C1 segment of cervical spinal cord (tissue), 14 donors: ENCODE results near the gene NUP153.
"Not testable (repeated sequence)": the region's sequence is repeated elsewhere in the genome, so short reads cannot be mapped to it uniquely, and the experiment has no call there.

Experiments used
- DNase-seq, 14 donors: peaks; one replicate each; lab custom pipeline; 2025; lab: John Stamatoyannopoulos, UW

Gene NUP153

GRCh38 chr6:17602888-17603287 lies 103.8 kb downstream of the NUP153 start:
- no peak for DNase-seq

- no peak for DNase-seq
Measured at GRCh38 chr6:17601386-17601703, 105.4 kb downstream of the NUP153 start.

DNA sequence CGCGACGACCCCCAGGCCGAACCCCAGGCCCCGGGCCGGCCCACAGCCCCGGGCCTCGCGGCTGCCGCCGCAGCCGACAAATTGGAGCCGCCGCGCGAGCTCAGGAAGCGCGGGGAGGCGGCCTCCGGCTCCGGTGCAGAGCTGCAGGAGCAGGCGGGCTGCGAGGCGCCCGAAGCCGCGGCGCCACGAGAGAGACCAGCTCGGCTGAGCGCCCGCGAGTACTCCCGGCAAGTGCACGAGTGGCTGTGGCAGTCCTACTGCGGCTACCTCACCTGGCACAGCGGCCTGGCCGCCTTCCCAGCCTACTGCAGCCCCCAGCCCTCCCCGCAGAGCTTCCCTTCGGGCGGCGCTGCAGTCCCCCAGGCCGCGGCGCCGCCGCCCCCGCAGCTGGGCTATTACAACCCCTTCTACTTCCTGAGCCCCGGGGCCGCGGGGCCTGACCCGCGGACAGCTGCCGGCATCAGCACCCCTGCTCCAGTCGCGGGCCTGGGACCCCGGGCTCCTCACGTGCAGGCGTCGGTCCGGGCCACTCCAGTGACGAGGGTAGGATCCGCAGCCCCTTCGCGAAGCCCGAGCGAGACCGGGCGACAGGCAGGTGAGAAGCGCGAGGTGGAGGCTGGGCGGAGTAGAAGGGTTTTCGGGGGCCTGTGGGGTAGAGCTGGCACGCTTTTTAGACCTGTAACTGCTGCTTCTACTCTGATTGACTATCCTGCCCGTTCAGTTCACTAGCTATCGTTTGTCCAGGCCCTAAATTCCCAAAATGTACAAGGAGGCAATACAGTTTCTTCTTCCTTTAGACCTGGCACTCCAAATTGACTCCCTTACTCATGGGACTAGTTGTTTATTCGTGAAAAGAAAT lies 106.0 kb downstream of the NUP153 start:
- peak in 10 of 14 donors; percentile 47 to 71 (median 60) for DNase-seq

DNA sequence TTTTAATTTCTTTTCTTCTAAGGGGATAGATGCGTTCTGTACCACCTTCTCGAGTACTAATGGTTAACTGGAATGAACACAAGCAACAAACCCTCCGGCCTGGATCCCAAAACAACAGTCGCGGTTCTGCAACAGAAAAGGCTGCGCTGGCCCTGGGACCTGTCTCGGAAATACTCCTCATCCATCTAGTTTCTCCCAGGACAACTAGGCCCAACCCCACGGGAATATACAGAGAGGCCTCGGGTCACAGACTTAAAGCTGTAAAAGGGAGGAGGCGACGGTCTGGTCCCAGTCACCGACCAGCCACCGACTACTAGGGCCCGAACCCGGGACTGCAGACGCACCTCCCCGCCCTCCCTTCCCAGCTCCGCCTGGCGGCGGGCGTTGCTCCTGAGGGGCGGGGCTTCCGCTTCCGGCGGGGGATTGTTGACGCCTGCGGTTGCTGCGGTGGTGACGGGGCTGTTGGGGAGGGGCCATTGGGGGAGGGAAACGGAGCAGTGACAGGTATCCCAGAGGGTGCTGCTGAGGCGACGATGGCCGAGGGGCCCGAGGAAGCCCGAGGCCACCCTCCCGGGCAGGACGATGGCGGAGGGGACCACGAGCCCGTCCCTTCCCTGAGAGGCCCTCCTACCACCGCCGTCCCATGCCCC lies 106.7 kb downstream of the NUP153 start, which contains the start of gene FAM8A1:
Gene FAM8A1, plus strand, starts transcription at position 426 of the 650 bp plus-strand sequence. Its CDS starts 108 bp downstream, at position 534.
- peak; percentile 29 to 96 (median 92) for DNase-seq

GRCh38 chr6:17596085-17596484 lies 110.6 kb downstream of the NUP153 start:
- no peak for DNase-seq

GRCh38 chr6:17593246-17593645 lies 113.5 kb downstream of the NUP153 start:
- no peak for DNase-seq

DNA sequence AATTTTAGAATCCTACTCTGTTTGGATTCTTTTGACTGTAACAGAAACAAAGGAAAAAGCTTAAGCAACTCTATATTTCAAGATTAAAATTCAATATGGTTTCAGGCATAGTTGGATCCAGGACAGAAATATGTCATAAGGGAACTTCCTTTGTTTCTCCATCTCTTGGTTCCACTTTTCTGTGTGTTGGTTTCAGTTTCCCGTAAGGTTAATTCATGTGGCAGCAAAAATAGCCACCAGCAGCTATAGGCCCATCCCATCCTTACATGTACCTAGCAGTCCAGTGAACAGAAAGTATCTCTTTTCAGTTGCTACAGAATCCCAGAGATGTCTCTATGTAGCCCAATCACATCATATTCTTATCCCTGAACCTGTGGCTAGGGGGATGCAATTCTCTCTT lies 115.4 kb downstream of the NUP153 start:
- DNase-seq: no peak

GRCh38 chr6:17589406-17590096 lies 117.2 kb downstream of the NUP153 start:
- DNase-seq: no peak

DNA sequence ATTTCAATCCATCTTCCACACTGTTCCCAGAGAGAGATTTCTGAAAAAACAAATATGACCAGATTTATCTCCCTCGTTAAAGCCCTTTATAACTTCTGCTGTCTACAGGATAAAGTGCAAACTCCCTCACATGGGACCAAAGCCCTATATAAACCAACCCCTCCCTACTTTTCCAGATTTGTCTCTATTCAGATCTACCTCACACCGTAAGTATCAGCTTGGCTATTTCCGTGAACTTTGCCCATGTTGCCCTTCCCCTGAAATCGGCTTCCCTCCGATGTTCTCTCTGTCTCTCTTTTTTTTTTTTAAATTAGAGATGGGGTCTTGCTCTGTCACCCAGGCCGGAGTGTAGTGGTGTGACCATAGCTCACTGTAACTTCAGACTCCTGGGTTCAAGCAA lies 118.7 kb downstream of the NUP153 start:
- no peak for DNase-seq

DNA sequence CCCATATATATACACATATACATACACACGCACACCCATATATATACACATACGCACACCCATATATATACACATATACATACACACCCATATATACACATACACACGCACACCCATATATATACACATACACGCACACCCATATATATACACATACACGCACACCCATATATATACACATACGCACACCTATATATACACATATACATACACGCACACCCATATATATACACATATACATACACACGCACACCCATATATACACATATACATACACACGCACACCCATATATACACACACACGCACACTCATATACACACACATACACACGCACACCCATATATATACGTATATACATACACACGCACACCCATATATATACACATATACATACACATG lies 120.1 kb downstream of the NUP153 start:
- DNase-seq: not testable (repeated sequence)

GRCh38 chr6:17585766-17586490 lies 120.8 kb downstream of the NUP153 start:
- DNase-seq: no peak

GRCh38 chr6:17584241-17584803 lies 122.4 kb downstream of the NUP153 start:
- DNase-seq: peak in 4 of 14 donors; percentile 8 to 78 (median 17)

GRCh38 chr6:17583811-17584210 lies 122.9 kb downstream of the NUP153 start:
- DNase-seq: no peak

DNA sequence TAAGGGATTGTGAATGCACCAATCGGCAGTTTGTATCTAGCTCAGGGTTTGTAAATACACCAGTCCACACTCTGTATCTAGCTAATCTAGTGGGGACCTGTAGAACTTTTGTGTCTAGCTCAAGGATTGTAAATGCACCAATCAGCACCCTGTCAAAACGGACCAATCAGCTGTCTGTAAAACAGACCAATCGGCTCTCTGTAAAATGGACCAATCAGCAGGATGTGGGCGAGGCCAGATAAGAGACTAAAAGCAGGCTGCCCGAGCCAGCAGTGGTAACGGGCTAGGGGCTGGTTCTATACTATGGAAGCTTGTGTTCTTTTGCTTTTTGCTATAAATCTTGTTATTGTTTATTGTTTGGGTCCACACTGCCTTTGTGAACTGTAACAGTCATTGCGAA lies 125.4 kb downstream of the NUP153 start:
- DNase-seq: not testable (repeated sequence)

DNA sequence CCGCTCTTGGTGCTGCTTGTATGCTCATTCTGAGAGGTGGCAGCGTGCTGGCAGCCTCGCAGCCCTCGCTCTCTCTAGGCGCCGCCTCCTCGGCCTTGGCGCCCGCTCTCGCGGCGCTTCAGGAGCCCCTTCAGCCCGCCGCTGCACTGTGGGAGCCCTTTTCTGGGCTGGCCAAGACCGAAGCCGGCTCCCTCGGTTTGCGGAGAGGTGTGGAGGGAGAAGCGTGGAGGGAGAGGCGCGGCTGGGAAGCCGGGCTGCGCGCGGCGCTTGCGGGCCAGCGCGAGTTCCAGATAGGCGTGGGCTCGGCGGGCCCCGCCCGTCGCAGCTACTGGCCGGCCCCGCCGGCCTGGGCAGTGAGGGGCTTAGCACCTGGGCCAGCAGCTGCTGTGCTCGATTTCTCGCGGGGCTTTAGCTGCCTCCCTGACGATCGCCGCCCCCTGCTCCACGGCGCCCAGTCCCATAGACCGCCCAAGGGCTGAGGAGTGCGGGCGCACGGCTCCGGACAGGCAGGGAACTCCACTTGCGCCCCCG lies 126.1 kb downstream of the NUP153 start:
- DNase-seq: peak in 5 of 14 donors; percentile 2 to 22 (median 15)

DNA sequence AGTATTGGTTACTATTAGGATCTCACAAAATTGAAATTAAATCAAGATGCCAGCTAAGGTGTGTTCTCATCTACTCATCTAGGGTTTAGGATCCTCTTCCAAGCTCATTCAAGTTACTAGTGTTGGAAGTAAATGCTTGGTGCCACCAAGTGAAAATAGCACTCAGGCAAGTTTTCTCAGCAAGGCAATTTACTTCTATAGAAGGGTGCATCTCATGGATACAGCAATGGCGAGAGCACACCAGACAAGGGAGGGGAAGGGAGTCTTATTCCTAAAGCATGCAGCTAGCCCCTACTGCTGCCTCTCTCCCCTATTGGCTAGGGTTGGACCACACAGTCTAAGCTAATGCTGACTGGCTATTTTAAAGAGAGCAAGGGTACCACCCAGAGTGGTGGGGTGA lies 129.7 kb downstream of the NUP153 start:
- no peak for DNase-seq

- no peak for DNase-seq
Measured at GRCh38 chr6:17574866-17575560, 131.7 kb downstream of the NUP153 start.

DNA sequence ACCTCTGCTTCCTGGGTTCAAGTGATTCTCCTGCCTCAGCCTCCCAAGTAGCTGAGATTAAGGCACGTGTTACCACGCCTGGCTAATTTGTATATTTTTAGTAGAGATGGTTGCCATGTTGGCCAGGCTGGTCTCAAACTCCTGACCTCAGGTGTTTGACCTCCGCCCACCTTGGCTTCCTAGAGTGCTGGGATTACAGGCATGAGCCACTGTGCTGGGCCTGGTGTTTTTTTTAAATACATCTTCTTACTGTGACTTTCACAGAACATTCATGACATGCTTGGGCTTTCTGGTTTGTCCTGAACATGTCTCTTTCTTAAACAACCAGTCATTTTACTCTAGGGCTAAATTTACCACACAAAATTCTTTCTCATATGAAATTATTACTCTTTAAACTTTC lies 141.3 kb downstream of the NUP153 start:
- no peak for DNase-seq
